Omental fat pad (tissue), 4 donors: ENCODE data around the gene CEP89. TPM values are rescaled to one million over a fixed set of nuclear protein-coding genes. Genes with fewer than 3 reads are reported as not detected.

Experiments used
- ATAC-seq: fragments of 150-250 bp; one replicate; pipeline ENCODE4 v1.9.1; 2016; ENCODE audit warnings: mild to moderate bottlenecking, moderate library complexity; ENCODE audit not compliant: low FRiP score
- DNase-seq: peaks from one replicate; pipeline ENCODE4 v3.0.0-alpha.2; 2019; ENCODE audit warnings: low spot score
- CTCF ChIP-seq, 3 donors: fragments of 450-650 bp; IDR thresholded peaks; one replicate each; pipeline ENCODE4 v1.5.1; 2016 to 2017; ENCODE audit warnings: antibody characterized with exemption in 3 of 3, mild to moderate bottlenecking in 3 of 3, moderate library complexity in 2 of 3
- small RNA-seq: library from RNA; depleted of rRNA; stranded (forward); fragments of <200 nt; gene quantifications from one replicate; pipeline ENCODE3, GENCODE V24; 2016
- total RNA-seq, 4 donors: library from RNA; depleted of rRNA; stranded (reverse); fragments of >200 nt; gene quantifications; one replicate each; pipeline ENCODE4 v1.1.0, GENCODE V29; 2016

The CEP89 gene
- total RNA-seq, 4 donors from 2014 or later = 8.2 to 11.9 (median 10.5) TPM

- ATAC-seq (no peak), DNase-seq (no peak)
- TF ChIP-seq CTCF (IDR thresholded peaks at IDR 0.05) = no peak
These were observed 143.0 kb downstream of the CEP89 start for GRCh38 chr19:32828643-32829344.

GRCh38 chr19:32828139-32828538 lies 143.6 kb downstream of the CEP89 start:
- no peak for DNase-seq
- ATAC-seq = no peak
- no peak for TF ChIP-seq CTCF (IDR thresholded peaks at IDR 0.05)

Small RNA genes within 50 kb of the gene (small RNA-seq; reads per million reads assigned to genes)
- not detected for gene RN7SKP22

Other genes with a start within 250 kb of the CEP89 start
- 1 to 10 TPM in 1 of 4 donors, under 1 TPM in 1, not detected in 2; 0.36 to 1.4 TPM for gene SLC7A9, start 102.2 kb downstream of the CEP89 start, total RNA-seq
- 1 to 10 TPM in 2 of 4 donors, under 1 TPM in 1, not detected in 1; 0.82 to 1.4 (median 1.3) TPM for gene FAAP24, start 284 bp upstream of the CEP89 start, total RNA-seq
- gene RHPN2, start 92.9 kb upstream of the CEP89 start, total RNA-seq = 10 to 100 TPM in 2 of 4 donors, 1 to 10 TPM in 2; 5.7 to 24.0 (median 14.1) TPM
- gene GPATCH1, start 109.2 kb upstream of the CEP89 start, total RNA-seq = 1 to 10 TPM; 4.5 to 7.6 (median 5.5) TPM
- gene WDR88, start 160.2 kb upstream of the CEP89 start, total RNA-seq = not detected
- gene LRP3, start 222.4 kb upstream of the CEP89 start, total RNA-seq = 10 to 100 TPM; 19.1 to 61.8 (median 28.3) TPM